ENCODE data around the gene IMMP2L. TPM values are rescaled to one million over a fixed set of nuclear protein-coding genes. Genes with fewer than 3 reads are reported as not detected.
"Not testable (repeated sequence)": the region's sequence is repeated elsewhere in the genome, so short reads cannot be mapped to it uniquely, and the experiment has no call there.

Gene IMMP2L
- total RNA-seq, 4 donors from 2014 or later = 8.3 to 19.2 (median 17.8) TPM

GRCh38 chr7:111459757-111460280 is 102.5 kb downstream of the IMMP2L start:
- intact Hi-C loops (cut with DNase I; ENCODE audit: low total_unique reads) (no loop called here), in situ Hi-C loops (cut with MboI; ENCODE audit: low sequenced_read_pairs in 4 of 4) (no loop called here)
- TF ChIP-seq, protein P1, sequence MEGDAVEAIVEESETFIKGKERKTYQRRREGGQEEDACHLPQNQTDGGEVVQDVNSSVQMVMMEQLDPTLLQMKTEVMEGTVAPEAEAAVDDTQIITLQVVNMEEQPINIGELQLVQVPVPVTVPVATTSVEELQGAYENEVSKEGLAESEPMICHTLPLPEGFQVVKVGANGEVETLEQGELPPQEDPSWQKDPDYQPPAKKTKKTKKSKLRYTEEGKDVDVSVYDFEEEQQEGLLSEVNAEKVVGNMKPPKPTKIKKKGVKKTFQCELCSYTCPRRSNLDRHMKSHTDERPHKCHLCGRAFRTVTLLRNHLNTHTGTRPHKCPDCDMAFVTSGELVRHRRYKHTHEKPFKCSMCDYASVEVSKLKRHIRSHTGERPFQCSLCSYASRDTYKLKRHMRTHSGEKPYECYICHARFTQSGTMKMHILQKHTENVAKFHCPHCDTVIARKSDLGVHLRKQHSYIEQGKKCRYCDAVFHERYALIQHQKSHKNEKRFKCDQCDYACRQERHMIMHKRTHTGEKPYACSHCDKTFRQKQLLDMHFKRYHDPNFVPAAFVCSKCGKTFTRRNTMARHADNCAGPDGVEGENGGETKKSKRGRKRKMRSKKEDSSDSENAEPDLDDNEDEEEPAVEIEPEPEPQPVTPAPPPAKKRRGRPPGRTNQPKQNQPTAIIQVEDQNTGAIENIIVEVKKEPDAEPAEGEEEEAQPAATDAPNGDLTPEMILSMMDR (IDR thresholded peaks at IDR 0.05 in 4 of 5, conservative IDR thresholded peaks at IDR 0.05 in 1 of 5) = no peak
- TF ChIP-seq POLR2A (IDR thresholded peaks at IDR 0.05) = no peak
- H3K4me3 ChIP-seq = no peak overlapping the region
- DNase-seq (no peak), ATAC-seq (no peak)
- H3K9me3 ChIP-seq = no peaks in the 10 kb centered on the region
- H3K36me3 ChIP-seq = no peaks in the 10 kb centered on the region
- H3K4me1 ChIP-seq = peaks cover 8 to 9% of the 10 kb centered on the region in 2 donors
- no peak overlapping the region for H3K27ac ChIP-seq
- no peaks in the 10 kb centered on the region for H3K27me3 ChIP-seq

DNA sequence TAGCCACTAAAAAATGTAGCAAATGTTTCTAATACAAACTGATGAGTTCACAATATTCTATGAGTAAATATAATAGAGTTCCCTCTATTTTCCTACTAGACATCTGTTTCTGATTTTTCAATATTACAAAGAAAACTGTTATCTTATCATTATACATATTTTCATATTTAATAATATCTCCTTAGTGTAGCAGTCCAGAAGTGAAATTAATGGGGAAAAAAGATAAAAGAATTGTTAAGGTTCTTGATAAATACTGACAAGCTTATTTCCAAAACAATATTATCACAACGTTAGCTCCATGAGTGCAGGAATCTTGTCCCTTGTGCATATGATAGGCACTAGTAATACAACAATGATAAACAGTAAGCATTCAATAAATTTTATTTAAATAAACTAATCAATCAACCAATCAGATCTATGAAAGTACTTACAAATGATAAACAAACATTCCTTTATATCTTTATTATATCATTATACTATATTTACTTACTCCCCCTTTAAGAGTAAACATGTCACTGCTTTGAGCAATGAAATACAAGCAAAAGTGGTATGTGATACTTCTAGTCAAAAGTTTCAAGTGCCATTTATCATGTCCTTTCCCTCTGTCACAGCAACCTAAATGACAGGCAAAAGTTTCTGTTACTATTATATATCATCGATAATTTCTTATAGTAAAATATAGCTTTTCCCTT is 103.1 kb downstream of the IMMP2L start:
- H3K4me3 ChIP-seq = no peak overlapping the region
- DNase-seq (no peak), ATAC-seq (no peak)
- intact Hi-C loops (cut with DNase I; ENCODE audit: low total_unique reads) = no loop called here
- H3K27ac ChIP-seq = no peak overlapping the region
- in situ Hi-C loops (cut with MboI; ENCODE audit: low sequenced_read_pairs in 4 of 4) = no loop called here
- H3K9me3 ChIP-seq = no peaks in the 10 kb centered on the region
- no peak for TF ChIP-seq POLR2A (IDR thresholded peaks at IDR 0.05)
- TF ChIP-seq, protein P1 (IDR thresholded peaks at IDR 0.05 in 4 of 5, conservative IDR thresholded peaks at IDR 0.05 in 1 of 5) = no peak
- no peaks in the 10 kb centered on the region for H3K27me3 ChIP-seq
- no peaks in the 10 kb centered on the region for H3K36me3 ChIP-seq
- H3K4me1 ChIP-seq = peaks cover 8 to 9% of the 10 kb centered on the region in 2 donors

GRCh38 chr7:111450705-111451104 is 111.6 kb downstream of the IMMP2L start:
- H3K4me1 ChIP-seq; ATAC-seq; H3K4me3 ChIP-seq; H3K27me3 ChIP-seq; DNase-seq; intact Hi-C loops (cut with DNase I; ENCODE audit: low total_unique reads); H3K9me3 ChIP-seq; H3K36me3 ChIP-seq; H3K27ac ChIP-seq; in situ Hi-C loops (cut with MboI; ENCODE audit: low sequenced_read_pairs in 4 of 4): not testable (repeated sequence)

DNA sequence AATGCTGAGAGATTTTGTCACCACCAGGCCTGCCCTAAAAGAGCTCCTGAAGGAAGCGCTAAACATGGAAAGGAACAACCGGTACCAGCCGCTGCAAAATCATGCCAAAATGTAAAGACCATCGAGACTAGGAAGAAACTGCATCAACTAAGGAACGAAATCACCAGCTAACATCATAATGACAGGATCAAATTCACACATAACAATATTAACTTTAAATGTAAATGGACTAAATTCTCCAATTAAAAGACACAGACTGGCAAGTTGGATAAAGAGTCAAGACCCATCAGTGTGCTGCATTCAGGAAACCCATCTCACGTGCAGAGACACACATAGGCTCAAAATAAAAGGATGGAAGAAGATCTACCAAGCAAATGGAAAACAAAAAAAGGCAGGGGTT is 114.8 kb downstream of the IMMP2L start:
- ATAC-seq; H3K9me3 ChIP-seq; H3K36me3 ChIP-seq; H3K4me3 ChIP-seq; H3K4me1 ChIP-seq; H3K27me3 ChIP-seq; intact Hi-C loops (cut with DNase I; ENCODE audit: low total_unique reads); in situ Hi-C loops (cut with MboI; ENCODE audit: low sequenced_read_pairs in 4 of 4); H3K27ac ChIP-seq; DNase-seq: not testable (repeated sequence)

DNA sequence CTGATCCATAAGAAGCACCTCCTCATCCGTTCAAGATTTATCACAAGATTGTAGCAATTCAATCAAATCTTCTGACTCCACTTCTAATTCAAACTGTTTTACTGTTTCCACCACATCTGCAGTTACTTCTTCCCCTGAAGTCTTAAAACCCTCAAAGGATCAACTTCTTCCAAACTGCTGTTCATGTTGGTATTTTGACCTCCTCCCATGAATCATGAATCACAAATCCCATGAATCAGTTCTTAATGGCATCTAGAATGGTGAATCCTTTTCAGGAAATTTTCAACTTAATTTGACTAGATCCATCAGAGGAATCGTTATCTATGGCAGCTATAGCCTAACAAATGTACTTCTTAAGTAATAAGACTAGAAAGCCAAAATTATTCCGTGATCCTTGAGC is 122.3 kb downstream of the IMMP2L start:
- ATAC-seq = no peak
- intact Hi-C loops (cut with DNase I; ENCODE audit: low total_unique reads) = no loop called here

More for the DNA sequence above, 122.3 kb downstream of the IMMP2L start:
- Histone ChIP-seq H3K9me3 (no peaks in the 10 kb centered on the region), H3K27ac (no peak overlapping the region), H3K4me3 (no peak overlapping the region), H3K36me3 (no peaks in the 10 kb centered on the region), H3K27me3 (no peaks in the 10 kb centered on the region), H3K4me1 (peaks cover 0 to 8% of the 10 kb centered on the region in 2 donors)
- in situ Hi-C loops (cut with MboI; ENCODE audit: low sequenced_read_pairs in 4 of 4) = no loop called here
- TF ChIP-seq POLR2A (IDR thresholded peaks at IDR 0.05) = no peak
- TF ChIP-seq, protein P1 (IDR thresholded peaks at IDR 0.05 in 4 of 5, conservative IDR thresholded peaks at IDR 0.05 in 1 of 5) = no peak
- DNase-seq = no peak

All from gastrocnemius medialis (tissue), 4 donors.